Measurements from ENCODE around the gene NEURL1.

DNA sequence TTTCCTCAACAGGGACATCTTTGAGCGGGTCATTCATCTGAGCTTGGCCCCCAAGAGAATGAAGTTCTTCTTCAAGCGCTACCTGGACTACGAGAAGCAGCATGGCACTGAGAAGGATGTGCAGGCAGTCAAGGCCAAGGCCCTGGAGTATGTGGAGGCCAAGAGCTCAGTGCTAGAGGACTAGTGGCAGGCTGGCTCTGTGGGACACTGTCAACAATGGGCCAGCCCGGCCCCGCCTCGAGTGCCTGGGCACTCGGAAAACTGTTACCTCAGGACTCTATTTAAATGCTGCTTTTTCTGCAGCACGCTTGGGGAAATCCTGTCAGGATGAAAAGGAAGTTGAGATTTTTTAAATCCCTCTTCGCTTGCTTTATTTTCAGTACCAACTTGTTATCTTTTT, 48.1 kb upstream of the NEURL1 start:
- TF ChIP-seq, protein P1, sequence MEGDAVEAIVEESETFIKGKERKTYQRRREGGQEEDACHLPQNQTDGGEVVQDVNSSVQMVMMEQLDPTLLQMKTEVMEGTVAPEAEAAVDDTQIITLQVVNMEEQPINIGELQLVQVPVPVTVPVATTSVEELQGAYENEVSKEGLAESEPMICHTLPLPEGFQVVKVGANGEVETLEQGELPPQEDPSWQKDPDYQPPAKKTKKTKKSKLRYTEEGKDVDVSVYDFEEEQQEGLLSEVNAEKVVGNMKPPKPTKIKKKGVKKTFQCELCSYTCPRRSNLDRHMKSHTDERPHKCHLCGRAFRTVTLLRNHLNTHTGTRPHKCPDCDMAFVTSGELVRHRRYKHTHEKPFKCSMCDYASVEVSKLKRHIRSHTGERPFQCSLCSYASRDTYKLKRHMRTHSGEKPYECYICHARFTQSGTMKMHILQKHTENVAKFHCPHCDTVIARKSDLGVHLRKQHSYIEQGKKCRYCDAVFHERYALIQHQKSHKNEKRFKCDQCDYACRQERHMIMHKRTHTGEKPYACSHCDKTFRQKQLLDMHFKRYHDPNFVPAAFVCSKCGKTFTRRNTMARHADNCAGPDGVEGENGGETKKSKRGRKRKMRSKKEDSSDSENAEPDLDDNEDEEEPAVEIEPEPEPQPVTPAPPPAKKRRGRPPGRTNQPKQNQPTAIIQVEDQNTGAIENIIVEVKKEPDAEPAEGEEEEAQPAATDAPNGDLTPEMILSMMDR (conservative IDR thresholded peaks at IDR 0.05; ENCODE audit: low read length): no peak
- no peak for TF ChIP-seq EZH2phosphoT487 (IDR thresholded peaks at IDR 0.05; ENCODE audit: borderline replicate concordance, low read depth, low read length)
